ENCODE results near the gene IP6K1.
A peak's percentile ranks its signal among the peaks of the same experiment; 100 is the strongest.
"Not testable (repeated sequence)": the region's sequence is repeated elsewhere in the genome, so short reads cannot be mapped to it uniquely, and the experiment has no call there.

The IP6K1 gene

DNA sequence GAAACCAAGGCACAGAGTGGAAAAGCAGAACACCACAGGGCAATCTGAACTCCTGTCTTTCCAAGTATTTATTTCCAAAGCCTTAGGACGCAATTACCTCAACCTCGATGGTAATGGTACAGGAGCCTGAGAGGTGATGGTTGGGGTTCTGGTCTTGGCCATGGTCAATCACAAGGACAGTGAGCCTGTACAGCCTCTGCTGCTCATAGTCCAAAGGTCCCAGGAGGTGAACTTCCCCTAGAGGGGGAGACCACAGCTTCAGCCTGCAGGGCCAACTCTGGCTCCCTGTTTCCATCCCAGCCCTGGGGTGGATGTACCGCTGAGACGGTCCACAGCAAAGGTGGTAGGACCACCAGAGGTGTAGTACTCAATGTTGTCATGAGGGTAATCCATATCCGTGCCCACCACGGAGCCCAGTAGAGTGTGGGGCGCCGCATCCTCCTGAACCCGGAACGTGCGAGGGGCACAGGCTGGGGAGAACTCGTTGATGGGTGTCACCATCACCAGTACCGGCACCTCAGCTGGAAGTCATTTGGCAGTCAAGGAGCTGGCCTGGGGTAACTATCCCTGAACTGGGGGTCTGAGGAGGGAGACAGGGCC lies 7.2 kb upstream of the IP6K1 start:
- DNase-seq: no peak

- no peak for DNase-seq
These were observed 6.2 kb upstream of the IP6K1 start for GRCh38 chr3:49792371-49793150.

DNA sequence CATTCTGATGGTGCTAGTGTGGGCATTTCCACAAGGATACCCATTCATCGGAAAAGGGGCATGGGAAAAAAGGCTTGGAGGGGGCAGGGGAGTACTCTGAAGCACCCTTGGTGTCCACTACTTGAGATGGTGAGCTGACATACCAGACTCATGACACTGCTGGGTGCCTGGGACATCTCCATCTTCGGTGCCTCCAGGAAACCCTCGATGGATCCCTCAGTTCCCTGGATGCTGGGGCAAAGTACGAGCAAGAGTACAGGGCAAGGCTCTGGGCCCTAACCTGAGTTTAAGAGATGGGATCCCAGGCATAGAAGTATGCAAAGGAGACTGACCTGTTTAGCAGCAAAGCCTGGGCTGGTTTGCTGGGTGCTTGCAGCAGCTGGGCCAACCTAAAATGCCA lies 5.2 kb upstream of the IP6K1 start:
- no peak for DNase-seq

DNA sequence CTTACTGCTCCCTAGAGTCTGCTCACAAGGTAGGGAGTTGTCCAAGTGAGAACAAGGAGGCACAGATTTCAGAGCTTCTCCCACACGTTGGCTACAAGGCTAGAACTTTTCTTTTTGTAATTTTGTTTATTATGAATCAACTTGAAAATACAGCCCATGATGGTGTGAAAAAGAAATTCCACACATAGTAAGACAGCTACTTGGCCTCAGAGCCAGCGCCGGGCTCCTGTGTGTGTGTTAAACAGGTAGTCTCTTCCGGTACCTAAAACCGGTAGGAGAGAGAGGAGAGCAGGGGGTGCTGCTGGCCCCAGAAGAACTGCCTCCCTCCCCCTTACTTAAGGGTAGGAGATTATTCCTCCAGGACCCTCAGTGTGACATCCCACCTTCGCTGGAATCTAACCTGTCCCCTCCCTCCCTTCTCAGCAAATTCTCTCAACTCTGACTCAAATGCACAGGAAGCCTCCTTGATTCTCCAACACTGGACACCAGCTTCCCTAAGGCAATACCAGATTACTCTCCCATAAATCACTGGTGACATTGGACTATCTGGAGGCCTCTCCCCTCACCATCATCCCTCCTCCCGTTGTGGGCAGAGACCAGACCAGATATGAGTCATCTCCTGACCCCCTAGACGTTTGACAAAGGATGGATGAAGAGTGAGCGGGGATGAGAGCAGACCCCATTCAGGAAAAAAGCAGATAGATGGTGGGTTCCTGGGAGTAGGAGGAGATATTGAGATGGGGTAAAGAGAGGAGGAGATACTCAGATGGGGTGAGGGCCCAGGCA lies 4.5 kb upstream of the IP6K1 start:
- no peak for DNase-seq

DNA sequence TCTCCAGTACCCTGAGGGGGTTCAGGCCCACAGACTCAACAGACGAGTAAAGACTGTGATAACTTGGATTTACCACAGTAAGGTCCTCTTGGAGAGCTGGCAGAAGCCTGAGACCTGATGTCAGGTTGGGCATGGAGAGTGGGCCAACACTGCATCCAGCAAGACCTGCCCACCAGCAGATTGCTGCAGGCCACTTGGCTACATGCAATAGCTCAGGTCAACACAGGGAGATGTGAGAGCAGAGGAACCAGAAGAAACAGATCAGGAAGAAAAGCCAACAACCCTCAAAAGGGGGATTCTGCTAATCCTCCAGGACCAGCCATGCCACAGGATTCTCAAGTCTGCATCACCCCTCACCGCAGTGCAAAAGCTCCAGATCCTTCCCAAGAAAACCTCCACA lies 1.7 kb upstream of the IP6K1 start:
- no peak for DNase-seq

- no peak for DNase-seq
These were observed 1.2 kb upstream of the IP6K1 start for GRCh38 chr3:49787536-49787935.

GRCh38 chr3:49787182-49787464 lies 781 bp upstream of the IP6K1 start:
- DNase-seq: no peak

DNA sequence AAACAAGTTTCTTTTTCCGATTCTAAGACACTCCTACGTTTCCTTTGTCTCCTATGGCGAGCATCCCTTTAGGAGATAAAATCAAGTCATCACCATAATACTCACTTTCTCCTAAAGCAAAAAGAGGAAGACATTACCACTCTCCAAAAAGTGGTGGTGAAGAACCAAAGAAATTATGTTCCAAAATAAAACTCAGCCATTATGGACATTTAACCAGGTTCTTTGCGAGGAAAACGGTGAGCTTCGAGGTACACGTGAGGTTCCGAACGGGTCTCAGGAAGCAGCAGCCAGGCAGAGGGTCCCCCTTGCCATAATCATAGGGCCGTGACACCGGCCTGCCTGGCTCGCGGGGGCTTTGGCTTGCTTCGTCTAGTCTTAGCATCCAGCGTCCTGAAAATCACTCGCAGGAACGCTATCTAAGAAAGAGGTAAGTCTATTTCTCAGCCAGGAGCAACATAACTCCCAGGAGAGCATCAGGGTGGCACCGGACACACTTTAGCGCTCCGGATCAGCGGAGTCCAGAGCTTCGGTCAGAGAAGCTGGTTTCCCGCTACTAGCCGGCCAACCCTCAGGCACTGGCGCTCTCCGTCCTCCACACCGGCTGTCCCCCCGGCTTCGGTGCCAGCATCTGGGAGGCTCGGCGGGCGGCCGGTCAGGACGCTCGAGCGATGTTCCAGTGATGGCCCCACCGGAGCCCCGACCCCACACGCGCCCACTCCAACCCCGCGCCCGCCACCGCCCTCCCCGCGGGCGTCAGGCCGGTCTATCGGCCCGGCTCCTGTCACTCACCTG lies 581 bp downstream of the IP6K1 start:
- DNase-seq: no peak

DNA sequence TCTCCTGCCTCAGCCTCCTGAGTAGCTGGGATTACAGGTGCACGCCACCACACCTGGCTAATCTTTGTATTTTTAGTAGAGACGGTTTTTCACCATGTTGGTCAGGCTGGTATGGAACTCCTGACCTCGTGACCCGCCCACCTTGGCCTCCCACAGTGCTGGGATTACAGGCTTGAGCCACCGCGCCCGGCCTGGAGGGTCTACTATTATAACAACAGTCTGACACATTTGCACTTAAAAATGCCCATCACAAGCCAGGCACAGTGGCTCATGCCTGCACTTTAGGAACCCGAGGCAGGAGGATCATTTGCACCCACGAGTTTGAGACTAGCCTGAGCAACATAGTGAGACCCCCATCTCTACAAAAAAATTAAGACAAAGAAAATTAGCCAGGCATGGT lies 4.1 kb downstream of the IP6K1 start:
- not testable (repeated sequence) for DNase-seq

DNA sequence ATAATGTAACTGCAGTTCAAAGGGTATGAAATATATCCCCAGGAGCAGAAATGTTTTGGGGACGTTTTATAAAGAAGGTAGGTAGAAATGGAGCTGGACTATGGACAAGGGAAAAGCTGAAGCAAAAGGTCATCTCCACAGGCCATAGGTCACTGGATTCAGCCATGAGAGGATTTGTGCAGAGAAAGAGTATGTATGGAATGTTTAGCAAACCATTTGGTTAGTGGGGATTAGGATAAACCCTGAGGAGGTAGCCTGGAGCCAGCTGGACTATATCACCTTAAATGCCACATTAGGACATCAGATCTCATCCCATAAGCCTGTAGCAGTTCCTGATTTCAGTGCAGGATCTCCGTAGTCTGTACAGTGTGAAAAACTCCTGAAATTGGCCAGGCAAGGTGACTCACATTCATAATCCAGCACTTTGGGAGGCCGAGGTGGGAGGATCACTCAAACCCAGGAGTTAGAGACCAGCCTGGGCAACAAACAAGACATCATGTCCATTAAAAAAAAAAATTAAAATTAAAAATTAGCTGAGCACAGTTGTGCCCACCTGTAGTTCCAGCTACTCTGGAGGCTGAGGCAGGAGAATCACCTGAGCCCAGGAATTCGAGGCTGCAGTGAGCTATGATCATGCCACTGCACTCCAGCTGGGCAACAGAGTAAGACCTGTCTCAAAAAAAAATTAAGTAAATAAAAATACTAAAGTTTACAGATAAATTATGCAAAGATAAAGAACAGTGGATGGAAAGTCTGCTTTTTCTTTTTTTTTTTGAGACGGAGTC lies 4.7 kb downstream of the IP6K1 start:
- no peak for DNase-seq

DNA sequence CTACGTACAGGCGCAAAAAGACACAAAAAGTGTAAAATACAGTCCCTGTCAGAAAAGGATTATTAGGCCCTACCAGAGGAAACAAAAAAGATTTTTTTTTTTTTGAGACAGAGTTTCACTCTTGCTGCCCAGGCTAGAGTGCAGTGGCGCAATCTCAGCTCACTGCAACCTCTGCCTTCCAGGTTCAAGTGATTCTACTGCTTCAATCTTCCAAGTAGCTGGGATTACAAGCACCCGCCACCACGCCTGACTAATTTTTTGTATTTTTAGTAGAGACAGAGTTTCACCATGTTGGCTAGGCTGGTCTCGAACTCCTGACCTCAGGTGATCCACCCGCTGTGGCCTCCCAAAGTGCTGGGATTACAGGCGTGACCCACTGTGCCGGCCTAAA lies 5.4 kb downstream of the IP6K1 start:
- not testable (repeated sequence) for DNase-seq

DNA sequence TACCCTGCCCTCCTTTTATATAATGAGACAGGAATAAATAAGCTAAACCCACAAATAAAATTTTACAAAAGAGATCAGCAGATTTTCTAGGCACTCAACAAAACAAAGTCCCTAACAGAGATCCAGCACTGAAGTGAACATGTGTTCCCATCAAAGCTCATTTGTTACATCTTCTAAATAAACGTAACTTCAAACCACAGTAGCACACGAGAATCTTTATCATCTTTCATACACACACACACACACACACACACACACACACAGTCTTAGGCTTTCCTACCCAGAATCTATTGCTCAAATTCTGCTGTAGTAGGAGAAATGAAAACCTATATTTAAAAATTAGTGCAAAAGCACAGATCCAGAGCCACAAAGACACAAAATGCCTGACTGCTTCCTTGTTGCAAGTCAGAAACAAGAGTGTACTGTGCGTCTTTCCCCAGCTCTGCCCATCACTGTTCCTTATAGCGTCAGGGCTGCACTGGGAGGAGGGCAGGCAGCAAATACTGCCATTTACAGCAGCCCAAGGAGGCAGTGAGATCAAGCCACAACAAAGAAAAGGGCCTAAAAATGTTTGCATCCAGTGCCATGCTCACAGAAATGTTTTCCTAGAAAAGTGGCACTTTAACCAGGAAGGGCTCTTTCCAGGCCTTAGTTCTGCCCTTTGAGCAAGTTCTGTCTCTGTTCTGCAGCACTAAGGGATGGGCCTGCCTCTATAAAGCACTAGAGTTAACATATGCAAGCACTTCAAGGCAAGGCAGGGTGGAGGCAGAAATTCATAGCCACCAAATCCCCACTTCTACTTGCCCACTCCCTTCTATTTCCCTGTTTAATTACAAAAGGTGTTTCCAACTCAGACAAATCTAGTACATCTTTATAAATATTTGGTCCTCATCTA lies 6.0 kb downstream of the IP6K1 start:
- no peak for DNase-seq

DNA sequence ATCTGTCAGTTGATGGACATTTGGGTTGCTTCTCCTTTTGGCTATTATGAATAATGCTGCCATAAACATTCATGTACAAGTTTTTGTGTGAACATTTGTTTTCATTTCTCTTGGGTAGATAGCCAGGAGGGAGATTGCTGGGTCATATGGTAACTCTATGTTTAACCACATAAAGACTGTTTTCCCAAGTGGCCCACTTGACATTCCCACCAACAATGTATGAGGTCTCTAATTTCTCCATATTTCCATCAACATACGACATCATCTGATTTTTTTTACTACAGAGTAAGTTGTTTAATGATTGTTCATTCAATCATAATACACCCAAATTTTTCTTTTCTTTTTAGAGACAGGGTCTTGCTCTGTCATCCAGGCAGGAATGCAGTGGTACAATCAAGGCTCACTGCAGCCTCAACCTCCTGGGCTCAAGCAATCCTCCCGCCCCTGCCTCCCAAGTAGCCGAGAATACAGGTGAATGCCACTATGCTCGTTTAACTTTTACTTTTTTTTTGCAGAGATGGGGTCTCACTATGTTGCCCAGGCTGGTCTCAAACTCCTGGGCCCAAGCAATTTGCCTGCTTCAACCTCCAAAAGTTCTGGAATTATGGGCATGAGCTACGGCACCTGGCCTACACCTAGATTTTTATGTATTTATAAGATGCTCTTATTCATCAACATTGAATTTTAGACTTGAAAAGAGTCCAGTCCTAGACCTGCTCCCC lies 6.8 kb downstream of the IP6K1 start:
- DNase-seq: no peak

GRCh38 chr3:49776101-49776500 lies 10.2 kb downstream of the IP6K1 start:
- not testable (repeated sequence) for DNase-seq

GRCh38 chr3:49775538-49775937 lies 10.8 kb downstream of the IP6K1 start:
- peak in 1 of 2 experiments; percentile 5 for DNase-seq

GRCh38 chr3:49772703-49773102 lies 13.6 kb downstream of the IP6K1 start:
- no peak for DNase-seq

DNA sequence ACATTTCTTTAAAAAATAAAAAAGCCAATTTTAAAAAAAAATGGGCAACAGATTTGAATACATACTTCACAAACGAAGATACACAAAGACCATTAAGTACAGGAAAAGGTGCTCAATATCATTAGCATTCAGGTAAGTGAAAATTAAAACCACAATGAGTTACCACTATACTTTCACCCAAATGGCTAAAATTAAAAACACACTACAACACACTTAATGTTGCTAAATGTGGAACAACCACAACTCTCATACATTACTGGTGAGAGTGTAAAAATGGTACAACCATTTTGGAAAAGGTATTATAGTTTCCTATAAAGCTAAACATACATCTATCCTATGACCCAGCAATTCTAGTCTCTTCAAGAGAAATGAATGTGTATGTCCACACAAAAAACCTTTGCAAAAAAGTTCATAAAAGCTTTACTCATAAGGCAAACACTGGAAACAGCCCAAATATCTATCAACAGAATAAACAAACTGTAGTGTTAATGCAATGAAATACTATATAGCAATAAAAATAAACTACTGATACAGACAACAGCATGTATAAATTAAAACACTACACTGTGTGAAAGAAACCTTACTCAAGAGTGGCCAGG lies 14.9 kb downstream of the IP6K1 start:
- no peak for DNase-seq

GRCh38 chr3:49769926-49770325 lies 16.4 kb downstream of the IP6K1 start:
- no peak for DNase-seq

GRCh38 chr3:49769286-49769915 lies 16.9 kb downstream of the IP6K1 start:
- no peak for DNase-seq

GRCh38 chr3:49763981-49764380 lies 22.4 kb downstream of the IP6K1 start:
- no peak for DNase-seq
